ENCODE results near the gene FAM78B. TPM values are rescaled to one million over a fixed set of nuclear protein-coding genes. Genes with fewer than 3 reads are reported as not detected.

Gene FAM78B
- total RNA-seq, 2 donors from 2014 or later = 2.9 to 14.5 TPM

- Histone ChIP-seq H3K4me3 (no peak overlapping the region), H3K4me1 (peaks cover 11% of the 10 kb centered on the region), H3K9me3 (no peaks in the 10 kb centered on the region), H3K36me3 (replicated peaks in 1 of 2; ENCODE audit: insufficient read depth in 1 of 2, low read depth in 2 of 2) (no peaks in the 10 kb centered on the region), H3K27ac (peak overlapping the region in 2 of 4 donors; percentile 62 to 71), H3K27me3 (no peaks in the 10 kb centered on the region)
- DNase-seq (peak; percentile 28 to 73 (median 32)), ATAC-seq (peak; percentile 96)
- intact Hi-C loops (cut with DNase I) = no loop called here
- 39 to 43% methylated on average over 1 of the region's 1 CpG for WGBS, 2 donors
- TF ChIP-seq CTCF (IDR thresholded peaks at IDR 0.05) (no peak), POLR2A (IDR thresholded peaks at IDR 0.05) (no peak)
Measured at GRCh38 chr1:166197141-166197540, 30.3 kb upstream of the FAM78B start.

- no peak for DNase-seq
- WGBS, 2 donors = 42 to 46% methylated on average over 5 of the region's 5 CpGs
- Histone ChIP-seq H3K27ac (no peak overlapping the region), H3K4me3 (no peak overlapping the region), H3K27me3 (no peaks in the 10 kb centered on the region), H3K36me3 (replicated peaks in 1 of 2; ENCODE audit: insufficient read depth in 1 of 2, low read depth in 2 of 2) (no peaks in the 10 kb centered on the region), H3K4me1 (peaks cover 11% of the 10 kb centered on the region), H3K9me3 (no peaks in the 10 kb centered on the region)
- no peak for ATAC-seq
- no peak for TF ChIP-seq POLR2A (IDR thresholded peaks at IDR 0.05)
- TF ChIP-seq CTCF (IDR thresholded peaks at IDR 0.05) = no peak
- intact Hi-C loops (cut with DNase I) = no loop called here
Measured at GRCh38 chr1:166193057-166193698, 26.4 kb upstream of the FAM78B start.

GRCh38 chr1:166190400-166190799 lies 23.6 kb upstream of the FAM78B start:
- Histone ChIP-seq H3K9me3 (no peaks in the 10 kb centered on the region), H3K4me3 (no peak overlapping the region), H3K36me3 (replicated peaks in 1 of 2; ENCODE audit: insufficient read depth in 1 of 2, low read depth in 2 of 2) (no peaks in the 10 kb centered on the region), H3K27me3 (no peaks in the 10 kb centered on the region), H3K4me1 (no peaks in the 10 kb centered on the region), H3K27ac (no peak overlapping the region)
- DNase-seq (no peak), ATAC-seq (no peak)
- WGBS, 2 donors = 55 to 60% methylated on average over 4 of the region's 4 CpGs
- intact Hi-C loops (cut with DNase I) = no loop called here
- TF ChIP-seq CTCF (IDR thresholded peaks at IDR 0.05) = no peak
- TF ChIP-seq POLR2A (IDR thresholded peaks at IDR 0.05) = no peak

GRCh38 chr1:166189126-166189525 lies 22.3 kb upstream of the FAM78B start:
- no peaks in the 10 kb centered on the region for H3K9me3 ChIP-seq
- DNase-seq = no peak
- H3K4me3 ChIP-seq = no peak overlapping the region
- intact Hi-C loops (cut with DNase I) = no loop called here
- 58 to 70% methylated on average over 2 of the region's 2 CpGs for WGBS, 2 donors
- no peaks in the 10 kb centered on the region for H3K4me1 ChIP-seq
- TF ChIP-seq CTCF (IDR thresholded peaks at IDR 0.05) = no peak
- TF ChIP-seq POLR2A (IDR thresholded peaks at IDR 0.05) = no peak
- no peaks in the 10 kb centered on the region for H3K27me3 ChIP-seq
- no peak overlapping the region for H3K27ac ChIP-seq
- ATAC-seq = no peak
- no peaks in the 10 kb centered on the region for H3K36me3 ChIP-seq (replicated peaks in 1 of 2; ENCODE audit: insufficient read depth in 1 of 2, low read depth in 2 of 2)

GRCh38 chr1:166185526-166185925 lies 18.7 kb upstream of the FAM78B start:
- DNase-seq (no peak), ATAC-seq (no peak)
- Histone ChIP-seq H3K4me1 (no peaks in the 10 kb centered on the region), H3K27ac (no peak overlapping the region), H3K27me3 (no peaks in the 10 kb centered on the region), H3K4me3 (no peak overlapping the region), H3K9me3 (no peaks in the 10 kb centered on the region), H3K36me3 (replicated peaks in 1 of 2; ENCODE audit: insufficient read depth in 1 of 2, low read depth in 2 of 2) (no peaks in the 10 kb centered on the region)
- WGBS, 2 donors = 57 to 87% methylated on average over 3 to 4 of the region's 4 CpGs
- intact Hi-C loops (cut with DNase I) = no loop called here
- TF ChIP-seq CTCF (IDR thresholded peaks at IDR 0.05) (no peak), POLR2A (IDR thresholded peaks at IDR 0.05) (no peak)
